ENCODE results near the gene SPC24.

GRCh38 chr19:11127905-11128304 is 27.7 kb downstream of the SPC24 start:
- no peak for TF ChIP-seq CTCF (IDR thresholded peaks at IDR 0.05; ENCODE audit: insufficient read depth, low read length, poor library complexity, severe bottlenecking)
- TF ChIP-seq EZH2phosphoT487 (conservative IDR thresholded peaks at IDR 0.05; ENCODE audit: low read length), result no peak
